Measurements from ENCODE around the gene SEMA3D. TPM values are rescaled to one million over a fixed set of nuclear protein-coding genes. Genes with fewer than 3 reads are reported as not detected.

SEMA3D gene
- total RNA-seq, 6 experiments from 2014 or later, result 0.18 to 1.3 (median 0.30) TPM

DNA sequence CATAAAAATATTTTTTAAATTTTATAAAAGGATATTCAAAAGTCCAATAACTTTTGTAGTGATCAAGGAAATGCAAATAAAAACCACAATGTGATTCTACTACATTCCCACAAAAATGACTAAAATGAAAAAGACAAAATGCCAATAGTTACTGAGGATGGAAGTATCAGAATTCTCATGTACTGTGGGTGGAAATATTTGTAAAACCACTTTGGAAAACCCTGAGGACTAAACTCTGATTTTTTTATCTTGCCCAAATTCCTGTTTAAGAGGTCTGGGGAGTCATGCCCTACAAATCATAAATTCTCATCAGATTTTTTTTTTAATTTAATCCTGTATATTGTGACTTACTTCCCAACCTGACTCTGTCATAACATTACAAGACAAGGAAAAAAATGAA lies 9.8 kb upstream of the SEMA3D start:
- Histone ChIP-seq H3K27ac (no peak overlapping the region), H3K27me3 (no peaks in the 10 kb centered on the region), H3K4me3 (no peak overlapping the region), H3K36me3 (no peaks in the 10 kb centered on the region), H3K9me3 (no peaks in the 10 kb centered on the region), H3K4me1 (no peaks in the 10 kb centered on the region)
- intact Hi-C loops (cut with DNase I), result no loop called here
- no peak for TF ChIP-seq POLR2A (IDR thresholded peaks at IDR 0.05)
- TF ChIP-seq, protein P1, sequence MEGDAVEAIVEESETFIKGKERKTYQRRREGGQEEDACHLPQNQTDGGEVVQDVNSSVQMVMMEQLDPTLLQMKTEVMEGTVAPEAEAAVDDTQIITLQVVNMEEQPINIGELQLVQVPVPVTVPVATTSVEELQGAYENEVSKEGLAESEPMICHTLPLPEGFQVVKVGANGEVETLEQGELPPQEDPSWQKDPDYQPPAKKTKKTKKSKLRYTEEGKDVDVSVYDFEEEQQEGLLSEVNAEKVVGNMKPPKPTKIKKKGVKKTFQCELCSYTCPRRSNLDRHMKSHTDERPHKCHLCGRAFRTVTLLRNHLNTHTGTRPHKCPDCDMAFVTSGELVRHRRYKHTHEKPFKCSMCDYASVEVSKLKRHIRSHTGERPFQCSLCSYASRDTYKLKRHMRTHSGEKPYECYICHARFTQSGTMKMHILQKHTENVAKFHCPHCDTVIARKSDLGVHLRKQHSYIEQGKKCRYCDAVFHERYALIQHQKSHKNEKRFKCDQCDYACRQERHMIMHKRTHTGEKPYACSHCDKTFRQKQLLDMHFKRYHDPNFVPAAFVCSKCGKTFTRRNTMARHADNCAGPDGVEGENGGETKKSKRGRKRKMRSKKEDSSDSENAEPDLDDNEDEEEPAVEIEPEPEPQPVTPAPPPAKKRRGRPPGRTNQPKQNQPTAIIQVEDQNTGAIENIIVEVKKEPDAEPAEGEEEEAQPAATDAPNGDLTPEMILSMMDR (IDR thresholded peaks at IDR 0.05), result no peak
- DNase-seq (no peak), ATAC-seq (no peak)

DNA sequence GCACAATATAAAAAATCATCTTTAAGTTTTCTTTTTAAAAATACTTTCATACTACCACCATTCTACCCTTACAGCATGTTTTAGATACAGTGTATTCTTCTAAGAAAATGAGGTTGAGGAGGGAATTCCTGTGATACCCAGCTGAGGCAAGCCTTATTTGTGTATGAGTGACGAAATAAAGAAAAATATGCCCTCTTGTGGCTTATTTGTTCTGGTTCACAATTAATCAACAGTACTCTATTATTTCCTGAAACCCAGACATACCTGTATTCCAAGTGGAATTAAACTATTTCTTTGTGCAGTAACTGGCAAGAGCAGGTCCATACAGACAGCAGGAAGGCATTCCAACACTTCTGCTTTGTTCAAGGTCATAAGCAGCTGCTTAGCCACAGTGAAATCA lies 4.5 kb upstream of the SEMA3D start:
- no peak overlapping the region for H3K4me3 ChIP-seq
- 8% methylated on average over 1 of the region's 1 CpG for WGBS (ENCODE audit: insufficient coverage, low coverage, low lambda C conversion rate, missing lambda C conversion rate)
- no peaks in the 10 kb centered on the region for H3K27me3 ChIP-seq
- no peaks in the 10 kb centered on the region for H3K4me1 ChIP-seq
- no peak overlapping the region for H3K27ac ChIP-seq
- DNase-seq (no peak), ATAC-seq (no peak)
- no peak for TF ChIP-seq POLR2A (IDR thresholded peaks at IDR 0.05)
- TF ChIP-seq, protein P1 (IDR thresholded peaks at IDR 0.05), result peak in 3 of 4 donors; percentile 9 to 23 (median 15)
- intact Hi-C loops (cut with DNase I), result no loop called here
- no peaks in the 10 kb centered on the region for H3K36me3 ChIP-seq
- no peaks in the 10 kb centered on the region for H3K9me3 ChIP-seq

DNA sequence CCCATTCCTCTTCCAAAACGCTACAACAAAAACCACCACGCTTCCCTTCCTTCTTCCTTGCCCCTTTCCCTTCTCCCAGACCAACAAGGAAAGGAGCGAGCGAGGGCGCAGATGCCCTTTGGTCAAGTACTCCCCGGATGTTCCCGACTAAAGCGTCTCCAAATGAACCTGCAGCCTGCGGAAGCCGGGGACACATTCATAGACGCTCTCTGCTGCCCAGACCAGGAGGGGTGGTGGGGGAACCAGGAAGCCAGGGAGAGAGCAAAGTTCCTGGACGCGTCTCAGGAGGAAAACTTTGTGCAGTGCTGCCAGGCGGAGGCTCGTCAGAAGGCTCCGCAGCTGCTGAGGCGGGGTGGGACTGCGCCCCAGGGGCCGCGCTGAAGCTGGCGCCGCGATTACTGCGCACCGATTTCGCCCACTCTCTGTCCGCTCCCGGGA lies 754 bp downstream of the SEMA3D start:
- WGBS (ENCODE audit: insufficient coverage, low coverage, low lambda C conversion rate, missing lambda C conversion rate), result 1% methylated on average over 26 of the region's 28 CpGs
- intact Hi-C loops (cut with DNase I), result no loop called here
- H3K36me3 ChIP-seq, result no peaks in the 10 kb centered on the region
- ATAC-seq, result peak; percentile 13 to 36 (median 26)
- H3K9me3 ChIP-seq, result no peaks in the 10 kb centered on the region
- TF ChIP-seq, protein P1 (IDR thresholded peaks at IDR 0.05), result no peak
- TF ChIP-seq POLR2A (IDR thresholded peaks at IDR 0.05), result no peak
- peak overlapping the region; percentile 18 to 40 (median 24) for H3K4me3 ChIP-seq
- no peak for DNase-seq
- no peaks in the 10 kb centered on the region for H3K4me1 ChIP-seq
- H3K27me3 ChIP-seq, result no peaks in the 10 kb centered on the region
- H3K27ac ChIP-seq, result peak overlapping the region in 2 of 3 donors; percentile 11 to 43

DNA sequence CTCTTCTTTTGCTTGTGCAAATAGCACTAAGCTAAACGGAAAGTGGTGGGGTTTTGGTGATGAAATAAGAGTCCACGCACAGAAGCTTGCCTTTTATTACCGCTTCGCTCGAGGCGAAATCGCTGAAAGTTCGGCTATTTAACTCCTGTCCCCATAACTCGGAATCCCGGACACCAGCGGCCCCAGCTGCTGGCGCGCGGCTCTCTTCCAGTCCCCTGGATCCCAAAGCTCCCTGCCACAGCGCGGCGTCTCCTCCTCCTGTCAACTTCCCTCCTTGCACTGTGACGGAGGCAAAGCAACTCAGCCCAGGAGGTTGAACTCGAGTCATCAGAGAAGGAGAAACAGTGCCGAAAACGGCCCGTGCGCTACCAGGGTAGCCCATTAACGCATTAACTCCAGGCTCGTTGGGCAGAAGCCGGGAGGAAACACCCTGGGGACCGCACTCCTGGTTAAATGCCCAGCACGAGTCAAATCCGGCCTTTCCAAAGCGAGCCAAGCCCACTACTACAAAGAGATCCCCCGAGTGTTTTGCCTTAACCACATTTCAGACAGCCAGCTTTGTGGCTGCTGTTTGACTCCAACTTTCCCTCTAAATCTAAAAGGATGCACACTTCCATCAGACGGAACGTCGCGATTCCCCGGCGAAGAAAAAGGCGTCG lies 1.3 kb downstream of the SEMA3D start:
- no peaks in the 10 kb centered on the region for H3K4me1 ChIP-seq
- WGBS (ENCODE audit: insufficient coverage, low coverage, low lambda C conversion rate, missing lambda C conversion rate), result under 1% methylated on average over 15 of the region's 39 CpGs
- no peak for TF ChIP-seq POLR2A (IDR thresholded peaks at IDR 0.05)
- TF ChIP-seq, protein P1 (IDR thresholded peaks at IDR 0.05), result no peak
- no peaks in the 10 kb centered on the region for H3K36me3 ChIP-seq
- intact Hi-C loops (cut with DNase I), result no loop called here
- peak overlapping the region in 2 of 3 donors; percentile 13 to 43 for H3K27ac ChIP-seq
- no peaks in the 10 kb centered on the region for H3K9me3 ChIP-seq
- DNase-seq, result peak; percentile 25 to 56 (median 42)
- peak overlapping the region in 2 of 3 donors; percentile 18 to 40 for H3K4me3 ChIP-seq
- peak; percentile 36 to 54 (median 52) for ATAC-seq
- no peaks in the 10 kb centered on the region for H3K27me3 ChIP-seq
